Psoas muscle (tissue), 8 donors: ENCODE data around the gene PCDHB8. TPM values are rescaled to one million over a fixed set of nuclear protein-coding genes. Genes with fewer than 3 reads are reported as not detected.
A peak's percentile ranks its signal among the peaks of the same experiment; 100 is the strongest.
"Not testable (repeated sequence)": the region's sequence is repeated elsewhere in the genome, so short reads cannot be mapped to it uniquely, and the experiment has no call there.

Source experiments
- ATAC-seq, 4 donors: fragments of 200-7000 bp; cut with Tn5 transposase; one replicate each; pipeline ENCODE4 v1.9.1; 2020; ENCODE audit warnings: moderate library complexity in 3 of 4, mild to moderate bottlenecking in 2 of 4
- DNase-seq, 2 donors: peaks; one replicate each; pipeline ENCODE4 v3.0.0-alpha.2; 2020
- H3K27ac ChIP-seq: fragments of 200-600 bp; one replicate; pipeline ENCODE4 v1.8.0; 2022
- H3K27me3 ChIP-seq, 3 donors: fragments of 200-600 bp in 1 of 3; one replicate each; pipeline versions ENCODE4 v1.6.1 to v1.8.0; 2013 to 2022; ENCODE audit warnings: low read length in 2 of 3, mild to moderate bottlenecking in 2 of 3, moderate library complexity in 1 of 3; ENCODE audit not compliant: insufficient read depth in 3 of 3
- H3K36me3 ChIP-seq, 2 donors: fragments of 200-600 bp in 1 of 2; one replicate each; pipeline versions ENCODE4 v1.6.1 to v1.8.0; 2013 to 2022; ENCODE audit warnings: low read depth in 1 of 2, mild to moderate bottlenecking in 1 of 2, moderate library complexity in 1 of 2; ENCODE audit not compliant: insufficient read depth in 1 of 2
- H3K4me1 ChIP-seq: fragments of 200-600 bp; one replicate; pipeline ENCODE4 v1.8.0; 2022
- H3K4me3 ChIP-seq: fragments of 200-600 bp; one replicate; pipeline ENCODE4 v1.8.0; 2022; ENCODE audit warnings: mild to moderate bottlenecking
- H3K9me3 ChIP-seq: fragments of 200-600 bp; one replicate; pipeline ENCODE4 v1.8.0; 2022
- CTCF ChIP-seq: fragments of 200-600 bp; IDR thresholded peaks from one replicate; pipeline ENCODE4 v1.8.0; 2022; ENCODE audit warnings: antibody characterized with exemption
- WGBS, 3 donors: extraction: QIAGEN DNeasy Blood & Tissue Kit; methylation state at CpG; one replicate each; pipeline versions ENCODE4 v1.1.6 to v1.1.7; 2013; 5-methylcytosine and 5-hydroxymethylcytosine counted together
- intact Hi-C, 2 donors: fragments of 100-400 bp; cut with DNase I; formaldehyde crosslinking; loops; one replicate each; pipeline versions ENCODE4 v1.11.0 to v1.14.2; 2022
- polyA plus RNA-seq, 3 donors: library from polyadenylated mRNA; stranded (reverse); fragments of 200-250 nt; gene quantifications; one replicate each; pipeline ENCODE4 v1.2.3, GENCODE V29; 2013
- total RNA-seq, 4 donors: library from RNA; stranded (reverse); fragmentation: NEBNext Ultra II Directional in 2 of 4; extraction: Animal tissue kit (Norgen Biotek cat#: 25700) in 2 of 4; gene quantifications; one replicate each; pipeline versions ENCODE4 v1.2.1 to v1.2.4, GENCODE V29; 2021 to 2023
- donor health status: healthy with polysubstance abuse.
- donor health status: DM: no; HTN: no; CAD: no; lungs with moderate emphysema.
- donor health status: Bipolar disorder and iron deficiency.
- donor health status: healthy.
- donor health status: DM: yes; HTN: yes; CAD: no.
- donor health status: DM: no; HTN: no; CAD: no.
- donor health status: DM: no; HTN: no; CAD: no.
- donor health status: DM: yes; HTN: yes; CAD: no.

The PCDHB8 gene
- total and polyA plus RNA-seq, 7 donors: 0.04 to 0.87 (median 0.26) TPM

- H3K27me3 ChIP-seq: peaks cover 0 to 40% (median 7%) of the 10 kb centered on the region in 3 donors
- intact Hi-C loops: no loop called here
- no peaks in the 10 kb centered on the region for H3K4me1 ChIP-seq
- 17 to 31% (median 26%) methylated on average over 20 of the region's 20 CpGs for WGBS, 3 donors
- H3K4me3 ChIP-seq: peak within 1 kb of the TSS; percentile 31
- DNase-seq (no peak), ATAC-seq (no peak)
- peaks cover 2% of the 10 kb centered on the region for H3K9me3 ChIP-seq
- H3K27ac ChIP-seq: no peak within 1 kb of the TSS
- TF ChIP-seq CTCF: peak; percentile 32
- no peaks in the 10 kb centered on the region for H3K36me3 ChIP-seq
Measured at GRCh38 chr5:141172381-141173204, 5.0 kb upstream of the PCDHB8 start, which contains the start of gene PCDHB7. TSS of gene PCDHB7 (plus strand) at chr5:141172644. CDS start at chr5:141172836, 192 bp downstream.

DNA sequence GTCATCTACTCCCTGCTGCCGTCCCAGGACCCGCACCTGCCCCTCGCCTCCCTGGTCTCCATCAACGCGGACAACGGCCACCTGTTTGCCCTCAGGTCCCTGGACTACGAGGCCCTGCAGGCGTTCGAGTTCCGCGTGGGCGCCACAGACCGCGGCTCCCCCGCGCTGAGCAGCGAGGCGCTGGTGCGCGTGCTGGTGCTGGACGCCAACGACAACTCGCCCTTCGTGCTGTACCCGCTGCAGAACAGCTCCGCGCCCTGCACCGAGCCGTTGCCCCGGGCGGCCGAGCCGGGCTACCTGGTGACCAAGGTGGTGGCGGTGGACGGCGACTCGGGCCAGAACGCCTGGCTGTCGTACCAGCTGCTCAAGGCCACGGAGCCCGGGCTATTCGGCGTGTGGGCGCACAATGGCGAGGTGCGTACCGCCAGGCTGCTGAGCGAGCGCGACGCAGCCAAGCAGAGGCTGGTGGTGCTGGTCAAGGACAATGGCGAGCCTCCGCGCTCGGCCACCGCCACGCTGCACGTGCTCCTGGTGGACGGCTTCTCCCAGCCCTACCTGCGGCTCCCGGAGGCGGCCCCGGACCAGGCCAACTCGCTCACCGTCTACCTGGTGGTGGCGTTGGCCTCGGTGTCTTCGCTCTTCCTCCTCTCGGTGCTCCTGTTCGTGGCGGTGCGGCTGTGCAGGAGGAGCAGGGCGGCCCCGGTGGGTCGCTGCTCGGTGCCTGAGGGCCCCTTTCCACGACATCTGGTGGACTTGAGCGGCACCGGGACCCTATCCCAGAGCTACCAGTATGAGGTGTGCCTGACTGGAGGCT is 3.1 kb upstream of the PCDHB8 start:
- not testable (repeated sequence) for H3K4me1 ChIP-seq, H3K9me3 ChIP-seq, H3K4me3 ChIP-seq, H3K36me3 ChIP-seq, ATAC-seq, DNase-seq, H3K27ac ChIP-seq
- peaks cover 0 to 43% (median 4%) of the 10 kb centered on the region in 3 donors for H3K27me3 ChIP-seq
- intact Hi-C loops: loop anchor here in 1 of 2 donors (5.0 kb wide), 1 partner anchor 1152 kb away; no protein-coding TSS in a partner anchor
- 32 to 43% (median 39%) methylated on average over 52 to 79 of the region's 79 CpGs for WGBS, 3 donors

- WGBS, 3 donors: 60 to 75% (median 65%) methylated on average over 1 of the region's 1 CpG
Measured at GRCh38 chr5:141175933-141176332, 1.7 kb upstream of the PCDHB8 start.

GRCh38 chr5:141179371-141179770 is 1.8 kb downstream of the PCDHB8 start:
- intact Hi-C loops: loop anchor here in 1 of 2 donors (5.0 kb wide), 1 partner anchor 1157 kb away; no protein-coding TSS in a partner anchor
- H3K27me3 ChIP-seq: peaks cover 0 to 66% (median 7%) of the 10 kb centered on the region in 3 donors
- not testable (repeated sequence) for H3K36me3 ChIP-seq, H3K4me1 ChIP-seq, H3K27ac ChIP-seq, H3K4me3 ChIP-seq, DNase-seq, ATAC-seq
- H3K9me3 ChIP-seq: peaks cover 15% of the 10 kb centered on the region
- WGBS, 3 donors: 35 to 43% (median 40%) methylated on average over 18 to 35 of the region's 39 CpGs

More at GRCh38 chr5:141175933-141176332, 1.7 kb upstream of the PCDHB8 start:
- Histone ChIP-seq H3K27ac (no peak overlapping the region), H3K9me3 (peaks cover 2% of the 10 kb centered on the region), H3K4me1 (no peaks in the 10 kb centered on the region), H3K4me3 (no peak overlapping the region), H3K36me3 (no peaks in the 10 kb centered on the region), H3K27me3 (peaks cover 0 to 55% (median 7%) of the 10 kb centered on the region in 3 donors)
- ATAC-seq (no peak), DNase-seq (no peak)
- no peak for TF ChIP-seq CTCF
- intact Hi-C loops: loop anchor here in 1 of 2 donors (5.0 kb wide), 1 partner anchor 1154 kb away; no protein-coding TSS in a partner anchor

DNA sequence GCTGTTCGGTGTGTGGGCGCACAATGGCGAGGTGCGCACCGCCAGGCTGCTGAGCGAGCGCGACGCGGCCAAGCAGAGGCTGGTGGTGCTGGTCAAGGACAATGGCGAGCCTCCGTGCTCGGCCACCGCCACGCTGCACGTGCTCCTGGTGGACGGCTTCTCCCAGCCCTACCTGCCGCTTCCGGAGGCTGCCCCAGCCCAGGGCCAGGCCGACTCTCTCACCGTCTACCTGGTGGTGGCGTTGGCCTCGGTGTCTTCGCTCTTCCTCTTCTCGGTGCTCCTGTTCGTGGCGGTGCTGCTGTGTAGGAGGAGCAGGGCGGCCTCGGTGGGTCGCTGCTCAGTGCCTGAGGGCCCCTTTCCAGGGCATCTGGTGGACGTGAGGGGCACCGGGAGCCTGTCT is 2.3 kb downstream of the PCDHB8 start:
- intact Hi-C loops: loop anchor here in 1 of 2 donors (5.0 kb wide), 1 partner anchor 1158 kb away; no protein-coding TSS in a partner anchor
- peaks cover 13% of the 10 kb centered on the region for H3K9me3 ChIP-seq
- peaks cover 0 to 67% (median 6%) of the 10 kb centered on the region in 3 donors for H3K27me3 ChIP-seq
- ATAC-seq, H3K36me3 ChIP-seq, H3K4me1 ChIP-seq, DNase-seq, H3K27ac ChIP-seq, H3K4me3 ChIP-seq: not testable (repeated sequence)
- 15 to 44% (median 37%) methylated on average over 16 to 32 of the region's 32 CpGs for WGBS, 3 donors
